Measurements from ENCODE around the gene MAP2K6. TPM values are rescaled to one million over a fixed set of nuclear protein-coding genes. Genes with fewer than 3 reads are reported as not detected.

Gene MAP2K6
- total RNA-seq, 1 experiment from 2014 or later = 106 TPM

GRCh38 chr17:69560987-69561441 lies 146.5 kb downstream of the MAP2K6 start:
- no peaks in the 10 kb centered on the region for H4K20me1 ChIP-seq (ENCODE audit: insufficient read depth, low read depth, low read length)
- H3K27ac ChIP-seq (ENCODE audit: low read length) = no peak overlapping the region
- H2AFZ ChIP-seq (ENCODE audit: low read length) = no peak overlapping the region
- H3K9me3 ChIP-seq (ENCODE audit: low read length) = no peaks in the 10 kb centered on the region
- DNase-seq = no peak
- H3K9me2 ChIP-seq (replicated peaks; ENCODE audit: insufficient read depth, low read length) = no peaks in the 10 kb centered on the region
- H3K9ac ChIP-seq (ENCODE audit: low read length) = no peak overlapping the region
- 0 out of 2 replicates have a peak, but pooled peaks cover 3% of the 10 kb centered on the region for H3K4me1 ChIP-seq (ENCODE audit: low read length)
- H3K27me3 ChIP-seq (ENCODE audit: low read length) = no peaks in the 10 kb centered on the region
- no peak overlapping the region for H3K4me3 ChIP-seq (ENCODE audit: low read length)
- no peak overlapping the region for H3K4me2 ChIP-seq (ENCODE audit: low read depth, low read length, poor library complexity, severe bottlenecking)
- H3K79me2 ChIP-seq (ENCODE audit: low read length) = no peaks in the 10 kb centered on the region
- no peaks in the 10 kb centered on the region for H3K36me3 ChIP-seq (ENCODE audit: insufficient read depth, low read length)

- H4K20me1 ChIP-seq (ENCODE audit: insufficient read depth, low read depth, low read length) = no peaks in the 10 kb centered on the region
- DNase-seq = no peak
- no peaks in the 10 kb centered on the region for H3K27me3 ChIP-seq (ENCODE audit: low read length)
- H3K79me2 ChIP-seq (ENCODE audit: low read length) = no peaks in the 10 kb centered on the region
- H3K36me3 ChIP-seq (ENCODE audit: insufficient read depth, low read length) = no peaks in the 10 kb centered on the region
- 0 out of 2 replicates have a peak, but pooled peaks cover 3% of the 10 kb centered on the region for H3K4me1 ChIP-seq (ENCODE audit: low read length)
- no peak overlapping the region for H3K9ac ChIP-seq (ENCODE audit: low read length)
- no peak overlapping the region for H2AFZ ChIP-seq (ENCODE audit: low read length)
- H3K4me2 ChIP-seq (ENCODE audit: low read depth, low read length, poor library complexity, severe bottlenecking) = no peak overlapping the region
- no peak overlapping the region for H3K4me3 ChIP-seq (ENCODE audit: low read length)
- H3K9me3 ChIP-seq (ENCODE audit: low read length) = no peaks in the 10 kb centered on the region
- H3K27ac ChIP-seq (ENCODE audit: low read length) = no peak overlapping the region
- H3K9me2 ChIP-seq (replicated peaks; ENCODE audit: insufficient read depth, low read length) = no peaks in the 10 kb centered on the region
These were observed 147.0 kb downstream of the MAP2K6 start for GRCh38 chr17:69561462-69561861.

- no peak overlapping the region for H3K9ac ChIP-seq (ENCODE audit: low read length)
- no peak overlapping the region for H3K4me3 ChIP-seq (ENCODE audit: low read length)
- H3K36me3 ChIP-seq (ENCODE audit: insufficient read depth, low read length) = no peaks in the 10 kb centered on the region
- H3K79me2 ChIP-seq (ENCODE audit: low read length) = no peaks in the 10 kb centered on the region
- no peak overlapping the region for H3K27ac ChIP-seq (ENCODE audit: low read length)
- H3K4me2 ChIP-seq (ENCODE audit: low read depth, low read length, poor library complexity, severe bottlenecking) = no peak overlapping the region
- H3K9me3 ChIP-seq (ENCODE audit: low read length) = no peaks in the 10 kb centered on the region
- no peak overlapping the region for H2AFZ ChIP-seq (ENCODE audit: low read length)
- H4K20me1 ChIP-seq (ENCODE audit: insufficient read depth, low read depth, low read length) = no peaks in the 10 kb centered on the region
- no peaks in the 10 kb centered on the region for H3K27me3 ChIP-seq (ENCODE audit: low read length)
- peaks cover 10% of the 10 kb centered on the region for H3K4me1 ChIP-seq (ENCODE audit: low read length)
- H3K9me2 ChIP-seq (replicated peaks; ENCODE audit: insufficient read depth, low read length) = no peaks in the 10 kb centered on the region
- no peak for DNase-seq
These were observed 150.9 kb downstream of the MAP2K6 start for GRCh38 chr17:69565447-69565846.

GRCh38 chr17:69567130-69567529 lies 152.6 kb downstream of the MAP2K6 start:
- no peak overlapping the region for H3K4me3 ChIP-seq (ENCODE audit: low read length)
- no peak overlapping the region for H2AFZ ChIP-seq (ENCODE audit: low read length)
- no peaks in the 10 kb centered on the region for H4K20me1 ChIP-seq (ENCODE audit: insufficient read depth, low read depth, low read length)
- H3K36me3 ChIP-seq (ENCODE audit: insufficient read depth, low read length) = no peaks in the 10 kb centered on the region
- no peaks in the 10 kb centered on the region for H3K79me2 ChIP-seq (ENCODE audit: low read length)
- H3K9ac ChIP-seq (ENCODE audit: low read length) = no peak overlapping the region
- H3K9me2 ChIP-seq (replicated peaks; ENCODE audit: insufficient read depth, low read length) = no peaks in the 10 kb centered on the region
- H3K4me2 ChIP-seq (ENCODE audit: low read depth, low read length, poor library complexity, severe bottlenecking) = no peak overlapping the region
- peaks cover 10% of the 10 kb centered on the region for H3K4me1 ChIP-seq (ENCODE audit: low read length)
- H3K27ac ChIP-seq (ENCODE audit: low read length) = no peak overlapping the region
- H3K27me3 ChIP-seq (ENCODE audit: low read length) = no peaks in the 10 kb centered on the region
- DNase-seq = no peak
- H3K9me3 ChIP-seq (ENCODE audit: low read length) = no peaks in the 10 kb centered on the region

- Histone ChIP-seq H3K4me2 (ENCODE audit: low read depth, low read length, poor library complexity, severe bottlenecking) (no peak overlapping the region), H4K20me1 (ENCODE audit: insufficient read depth, low read depth, low read length) (no peaks in the 10 kb centered on the region), H3K4me1 (ENCODE audit: low read length) (peaks cover 28% of the 10 kb centered on the region), H3K9ac (ENCODE audit: low read length) (no peak overlapping the region), H3K4me3 (ENCODE audit: low read length) (no peak overlapping the region), H3K27me3 (ENCODE audit: low read length) (no peaks in the 10 kb centered on the region), H3K9me2 (replicated peaks; ENCODE audit: insufficient read depth, low read length) (no peaks in the 10 kb centered on the region), H3K9me3 (ENCODE audit: low read length) (no peaks in the 10 kb centered on the region), H3K79me2 (ENCODE audit: low read length) (no peaks in the 10 kb centered on the region), H3K27ac (ENCODE audit: low read length) (no peak overlapping the region), H2AFZ (ENCODE audit: low read length) (no peak overlapping the region), H3K36me3 (ENCODE audit: insufficient read depth, low read length) (no peaks in the 10 kb centered on the region)
- DNase-seq = no peak
These were observed 158.2 kb downstream of the MAP2K6 start for GRCh38 chr17:69572747-69573146.

GRCh38 chr17:69573396-69573795 lies 158.9 kb downstream of the MAP2K6 start:
- no peaks in the 10 kb centered on the region for H4K20me1 ChIP-seq (ENCODE audit: insufficient read depth, low read depth, low read length)

GRCh38 chr17:69574257-69575197 lies 160.0 kb downstream of the MAP2K6 start:
- Histone ChIP-seq H4K20me1 (ENCODE audit: insufficient read depth, low read depth, low read length) (no peaks in the 10 kb centered on the region), H3K9ac (ENCODE audit: low read length) (no peak overlapping the region), H3K36me3 (ENCODE audit: insufficient read depth, low read length) (no peaks in the 10 kb centered on the region), H3K4me2 (ENCODE audit: low read depth, low read length, poor library complexity, severe bottlenecking) (no peak overlapping the region), H3K9me3 (ENCODE audit: low read length) (no peaks in the 10 kb centered on the region), H3K27ac (ENCODE audit: low read length) (no peak overlapping the region), H3K79me2 (ENCODE audit: low read length) (no peaks in the 10 kb centered on the region), H3K27me3 (ENCODE audit: low read length) (no peaks in the 10 kb centered on the region), H3K4me1 (ENCODE audit: low read length) (peaks cover 20% of the 10 kb centered on the region), H3K9me2 (replicated peaks; ENCODE audit: insufficient read depth, low read length) (no peaks in the 10 kb centered on the region), H3K4me3 (ENCODE audit: low read length) (no peak overlapping the region), H2AFZ (ENCODE audit: low read length) (no peak overlapping the region)
- DNase-seq = no peak

More at GRCh38 chr17:69573396-69573795, 158.9 kb downstream of the MAP2K6 start:
- no peaks in the 10 kb centered on the region for H3K9me2 ChIP-seq (replicated peaks; ENCODE audit: insufficient read depth, low read length)
- no peaks in the 10 kb centered on the region for H3K27me3 ChIP-seq (ENCODE audit: low read length)
- no peak overlapping the region for H3K4me2 ChIP-seq (ENCODE audit: low read depth, low read length, poor library complexity, severe bottlenecking)
- no peak overlapping the region for H3K9ac ChIP-seq (ENCODE audit: low read length)
- H3K27ac ChIP-seq (ENCODE audit: low read length) = no peak overlapping the region
- DNase-seq = no peak
- H2AFZ ChIP-seq (ENCODE audit: low read length) = no peak overlapping the region
- no peak overlapping the region for H3K4me3 ChIP-seq (ENCODE audit: low read length)
- peaks cover 28% of the 10 kb centered on the region for H3K4me1 ChIP-seq (ENCODE audit: low read length)
- no peaks in the 10 kb centered on the region for H3K79me2 ChIP-seq (ENCODE audit: low read length)
- no peaks in the 10 kb centered on the region for H3K36me3 ChIP-seq (ENCODE audit: insufficient read depth, low read length)
- no peaks in the 10 kb centered on the region for H3K9me3 ChIP-seq (ENCODE audit: low read length)

GRCh38 chr17:69575346-69575761 lies 160.9 kb downstream of the MAP2K6 start:
- no peak overlapping the region for H3K27ac ChIP-seq (ENCODE audit: low read length)

More at GRCh38 chr17:69575346-69575761, 160.9 kb downstream of the MAP2K6 start:
- no peak overlapping the region for H3K4me3 ChIP-seq (ENCODE audit: low read length)
- no peaks in the 10 kb centered on the region for H3K9me3 ChIP-seq (ENCODE audit: low read length)
- no peak for DNase-seq
- no peaks in the 10 kb centered on the region for H4K20me1 ChIP-seq (ENCODE audit: insufficient read depth, low read depth, low read length)
- H3K4me2 ChIP-seq (ENCODE audit: low read depth, low read length, poor library complexity, severe bottlenecking) = no peak overlapping the region
- H3K9ac ChIP-seq (ENCODE audit: low read length) = no peak overlapping the region
- H3K9me2 ChIP-seq (replicated peaks; ENCODE audit: insufficient read depth, low read length) = no peaks in the 10 kb centered on the region
- H3K36me3 ChIP-seq (ENCODE audit: insufficient read depth, low read length) = no peaks in the 10 kb centered on the region
- no peaks in the 10 kb centered on the region for H3K79me2 ChIP-seq (ENCODE audit: low read length)
- H3K4me1 ChIP-seq (ENCODE audit: low read length) = peaks cover 19% of the 10 kb centered on the region
- no peaks in the 10 kb centered on the region for H3K27me3 ChIP-seq (ENCODE audit: low read length)
- H2AFZ ChIP-seq (ENCODE audit: low read length) = no peak overlapping the region
